Endometrial microvascular endothelial cells (primary cell): ENCODE results near the gene SON. TPM values are rescaled to one million over a fixed set of nuclear protein-coding genes. Genes with fewer than 3 reads are reported as not detected.
"Not testable (repeated sequence)": the region's sequence is repeated elsewhere in the genome, so short reads cannot be mapped to it uniquely, and the experiment has no call there.

Experiments used
- in situ Hi-C: cut with HindIII; loops from 2 replicates; pipeline ENCODE4 v1.10.0; 2017; ENCODE audit warnings: low sequenced_read_pairs, low pct_unique_long_range_greater_than_20kb; ENCODE audit errors: inconsistent ontology term
- total RNA-seq: library from RNA; depleted of rRNA; stranded (reverse); fragments of >200 nt; gene quantifications from one replicate; pipeline ENCODE4 v1.2.3, GENCODE V29; 2015; ENCODE audit errors: inconsistent ontology term

Gene SON
- total RNA-seq, 1 donor from 2014 or later: 130 TPM

- in situ Hi-C loops: no loop called here
Measured at GRCh38 chr21:33618407-33618806, 75.6 kb downstream of the SON start.

GRCh38 chr21:33619726-33620125 lies 76.9 kb downstream of the SON start:
- in situ Hi-C loops: no loop called here

DNA sequence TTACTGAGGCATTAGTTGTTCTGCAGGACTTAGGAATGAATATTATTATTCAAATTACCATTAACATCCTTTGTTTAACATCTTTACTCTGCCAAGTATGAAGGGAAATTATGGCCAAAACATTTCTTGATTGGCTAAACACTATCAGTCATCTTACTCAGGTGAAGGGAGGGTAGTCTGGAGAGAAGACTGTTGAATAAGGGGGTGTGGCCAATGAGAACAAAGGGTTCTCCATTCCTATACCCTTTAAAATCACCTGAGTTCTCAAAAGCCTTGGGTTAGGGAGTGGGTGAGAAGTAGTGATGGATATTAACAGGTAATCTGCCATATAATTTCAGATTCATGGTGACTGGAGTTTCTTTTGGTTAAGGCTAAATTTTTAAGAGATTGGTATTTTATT lies 79.4 kb downstream of the SON start:
- in situ Hi-C loops: no loop called here

GRCh38 chr21:33626151-33626550 lies 83.3 kb downstream of the SON start:
- in situ Hi-C loops: not testable (repeated sequence)

Other genes with a start within 250 kb of the SON start
- gene IFNAR1, start 218.1 kb upstream of the SON start, total RNA-seq: 22.2 TPM
- gene IFNGR2, start 139.6 kb upstream of the SON start, total RNA-seq: 54.6 TPM
- 32.2 TPM for gene TMEM50B, start 63.1 kb upstream of the SON start, total RNA-seq
- gene DNAJC28, start 51.3 kb upstream of the SON start, total RNA-seq: 1.3 TPM
- 131 TPM for gene GART, start 921 bp upstream of the SON start, total RNA-seq
- gene DONSON, start 45.6 kb downstream of the SON start, total RNA-seq: 49.7 TPM
- gene CRYZL1, start 98.7 kb downstream of the SON start, total RNA-seq: 25.8 TPM
- gene ITSN1, start 99.5 kb downstream of the SON start, total RNA-seq: 54.2 TPM